HepG2 (cell line): ENCODE measurements around the gene IL6R.

Source experiments
- KDM4B ChIP-seq: sonication (generic); formaldehyde crosslinking; IDR thresholded peaks from 2 replicates; pipeline ENCODE4 v1.4.0; 2020; ENCODE audit warnings: missing genetic modification reagents
- RCOR2 ChIP-seq: IDR thresholded peaks from 2 replicates; pipeline ENCODE4 v1.6.1; 2016; ENCODE audit warnings: missing biosample characterization, missing genetic modification reagents
- SNAI1 ChIP-seq: sonication (generic); formaldehyde crosslinking; IDR thresholded peaks from 2 replicates; pipeline ENCODE4 v1.5.0; 2020; ENCODE audit warnings: mild to moderate bottlenecking, missing genetic modification reagents, borderline replicate concordance
- ZNF367 ChIP-seq: sonication (generic); formaldehyde crosslinking; IDR thresholded peaks from 2 replicates; pipeline ENCODE4 v1.4.0; 2020; ENCODE audit warnings: missing genetic modification reagents, borderline replicate concordance
- TF ChIP-seq, protein P1 (sequence below): sonication (generic); formaldehyde crosslinking; IDR thresholded peaks from 2 replicates; pipeline ENCODE4 v1.5.0; 2020; ENCODE audit warnings: mild to moderate bottlenecking, missing genetic modification reagents, moderate library complexity
- TF ChIP-seq, protein P2 (sequence below): sonication (generic); formaldehyde crosslinking; IDR thresholded peaks from 2 replicates; pipeline ENCODE4 v1.8.0; 2022; ENCODE audit warnings: mild to moderate bottlenecking, missing genetic modification reagents; ENCODE audit not compliant: insufficient replicate concordance
- TF ChIP-seq, protein P3 (sequence below): IDR thresholded peaks from 2 replicates; pipeline ENCODE4 v1.6.1; 2016; ENCODE audit warnings: mild to moderate bottlenecking, missing biosample characterization, missing genetic modification reagents
- TF ChIP-seq, protein P4 (sequence below), 2 experiments: IDR thresholded peaks; 2 replicates each; pipeline ENCODE4 v1.6.1; 2011 to 2012; ENCODE audit warnings: low read length in 2 of 2, borderline replicate concordance in 1 of 2, low read depth in 1 of 2, mild to moderate bottlenecking in 1 of 2, moderate library complexity in 1 of 2

DNA sequence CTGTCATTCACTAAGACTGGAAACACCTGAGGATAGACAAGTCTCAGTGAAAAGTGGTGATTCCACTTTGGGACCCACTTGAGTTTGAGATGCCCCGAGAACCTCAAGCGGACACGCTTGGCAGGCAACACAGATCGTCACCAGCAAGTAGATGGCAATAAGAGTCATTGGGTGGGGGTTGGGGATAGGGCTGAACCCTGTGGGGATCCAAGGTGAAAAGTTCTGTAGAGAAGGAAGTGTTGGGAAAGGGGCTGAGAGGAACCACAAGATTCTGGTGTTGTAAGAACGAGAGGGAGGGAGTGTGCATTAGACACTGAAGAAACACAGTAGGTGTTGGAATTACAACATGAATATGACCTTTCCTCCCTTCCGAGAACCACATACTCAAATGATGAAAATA is 51.5 kb downstream of the IL6R start:
- TF ChIP-seq, protein P1, sequence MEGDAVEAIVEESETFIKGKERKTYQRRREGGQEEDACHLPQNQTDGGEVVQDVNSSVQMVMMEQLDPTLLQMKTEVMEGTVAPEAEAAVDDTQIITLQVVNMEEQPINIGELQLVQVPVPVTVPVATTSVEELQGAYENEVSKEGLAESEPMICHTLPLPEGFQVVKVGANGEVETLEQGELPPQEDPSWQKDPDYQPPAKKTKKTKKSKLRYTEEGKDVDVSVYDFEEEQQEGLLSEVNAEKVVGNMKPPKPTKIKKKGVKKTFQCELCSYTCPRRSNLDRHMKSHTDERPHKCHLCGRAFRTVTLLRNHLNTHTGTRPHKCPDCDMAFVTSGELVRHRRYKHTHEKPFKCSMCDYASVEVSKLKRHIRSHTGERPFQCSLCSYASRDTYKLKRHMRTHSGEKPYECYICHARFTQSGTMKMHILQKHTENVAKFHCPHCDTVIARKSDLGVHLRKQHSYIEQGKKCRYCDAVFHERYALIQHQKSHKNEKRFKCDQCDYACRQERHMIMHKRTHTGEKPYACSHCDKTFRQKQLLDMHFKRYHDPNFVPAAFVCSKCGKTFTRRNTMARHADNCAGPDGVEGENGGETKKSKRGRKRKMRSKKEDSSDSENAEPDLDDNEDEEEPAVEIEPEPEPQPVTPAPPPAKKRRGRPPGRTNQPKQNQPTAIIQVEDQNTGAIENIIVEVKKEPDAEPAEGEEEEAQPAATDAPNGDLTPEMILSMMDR (CRISPR knock-in tag) = no peak
- TF ChIP-seq, protein P2, sequence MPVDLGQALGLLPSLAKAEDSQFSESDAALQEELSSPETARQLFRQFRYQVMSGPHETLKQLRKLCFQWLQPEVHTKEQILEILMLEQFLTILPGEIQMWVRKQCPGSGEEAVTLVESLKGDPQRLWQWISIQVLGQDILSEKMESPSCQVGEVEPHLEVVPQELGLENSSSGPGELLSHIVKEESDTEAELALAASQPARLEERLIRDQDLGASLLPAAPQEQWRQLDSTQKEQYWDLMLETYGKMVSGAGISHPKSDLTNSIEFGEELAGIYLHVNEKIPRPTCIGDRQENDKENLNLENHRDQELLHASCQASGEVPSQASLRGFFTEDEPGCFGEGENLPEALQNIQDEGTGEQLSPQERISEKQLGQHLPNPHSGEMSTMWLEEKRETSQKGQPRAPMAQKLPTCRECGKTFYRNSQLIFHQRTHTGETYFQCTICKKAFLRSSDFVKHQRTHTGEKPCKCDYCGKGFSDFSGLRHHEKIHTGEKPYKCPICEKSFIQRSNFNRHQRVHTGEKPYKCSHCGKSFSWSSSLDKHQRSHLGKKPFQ (CRISPR knock-in tag) = no peak
- TF ChIP-seq, protein P3, sequence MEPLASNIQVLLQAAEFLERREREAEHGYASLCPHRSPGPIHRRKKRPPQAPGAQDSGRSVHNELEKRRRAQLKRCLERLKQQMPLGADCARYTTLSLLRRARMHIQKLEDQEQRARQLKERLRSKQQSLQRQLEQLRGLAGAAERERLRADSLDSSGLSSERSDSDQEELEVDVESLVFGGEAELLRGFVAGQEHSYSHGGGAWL (CRISPR knock-in tag) = no peak
- TF ChIP-seq SNAI1 (no peak), KDM4B (CRISPR knock-in tag) (no peak), ZNF367 (no peak), RCOR2 (CRISPR knock-in tag) (no peak)
- TF ChIP-seq, protein P4, sequence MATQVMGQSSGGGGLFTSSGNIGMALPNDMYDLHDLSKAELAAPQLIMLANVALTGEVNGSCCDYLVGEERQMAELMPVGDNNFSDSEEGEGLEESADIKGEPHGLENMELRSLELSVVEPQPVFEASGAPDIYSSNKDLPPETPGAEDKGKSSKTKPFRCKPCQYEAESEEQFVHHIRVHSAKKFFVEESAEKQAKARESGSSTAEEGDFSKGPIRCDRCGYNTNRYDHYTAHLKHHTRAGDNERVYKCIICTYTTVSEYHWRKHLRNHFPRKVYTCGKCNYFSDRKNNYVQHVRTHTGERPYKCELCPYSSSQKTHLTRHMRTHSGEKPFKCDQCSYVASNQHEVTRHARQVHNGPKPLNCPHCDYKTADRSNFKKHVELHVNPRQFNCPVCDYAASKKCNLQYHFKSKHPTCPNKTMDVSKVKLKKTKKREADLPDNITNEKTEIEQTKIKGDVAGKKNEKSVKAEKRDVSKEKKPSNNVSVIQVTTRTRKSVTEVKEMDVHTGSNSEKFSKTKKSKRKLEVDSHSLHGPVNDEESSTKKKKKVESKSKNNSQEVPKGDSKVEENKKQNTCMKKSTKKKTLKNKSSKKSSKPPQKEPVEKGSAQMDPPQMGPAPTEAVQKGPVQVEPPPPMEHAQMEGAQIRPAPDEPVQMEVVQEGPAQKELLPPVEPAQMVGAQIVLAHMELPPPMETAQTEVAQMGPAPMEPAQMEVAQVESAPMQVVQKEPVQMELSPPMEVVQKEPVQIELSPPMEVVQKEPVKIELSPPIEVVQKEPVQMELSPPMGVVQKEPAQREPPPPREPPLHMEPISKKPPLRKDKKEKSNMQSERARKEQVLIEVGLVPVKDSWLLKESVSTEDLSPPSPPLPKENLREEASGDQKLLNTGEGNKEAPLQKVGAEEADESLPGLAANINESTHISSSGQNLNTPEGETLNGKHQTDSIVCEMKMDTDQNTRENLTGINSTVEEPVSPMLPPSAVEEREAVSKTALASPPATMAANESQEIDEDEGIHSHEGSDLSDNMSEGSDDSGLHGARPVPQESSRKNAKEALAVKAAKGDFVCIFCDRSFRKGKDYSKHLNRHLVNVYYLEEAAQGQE (IDR thresholded peaks at IDR 0.05; ENCODE audit: borderline replicate concordance in 1 of 2, low read depth in 1 of 2, low read length in 2 of 2) = no peak
